HCT116 (cell line): ENCODE data around the gene RBM12. TPM values are rescaled to one million over a fixed set of nuclear protein-coding genes. Genes with fewer than 3 reads are reported as not detected.
A peak's percentile ranks its signal among the peaks of the same experiment; 100 is the strongest.

Experiments used
- ATAC-seq: fragments of 200-7000 bp; cut with Tn5 transposase; 2 replicates; pipeline ENCODE4 v1.9.1; 2020; ENCODE audit warnings: mild to moderate bottlenecking, moderate library complexity
- BruUV-seq: library from RNA; stranded (reverse); fragments of 400-500 nt; replicated peaks from 2 replicates; lab custom pipeline; 2021; lab: Mats Ljungman, UMichigan
- CTCF ChIA-PET: fragments of 300-600 bp; sonication (Branson Sonifier 250); formaldehyde crosslinking; loops from one replicate; lab custom pipeline; 2021; ENCODE audit warnings: antibody characterized with exemption; lab: Charles Lee
- POLR2A ChIA-PET: fragments of 300-600, 350-600 bp; sonication (Branson Sonifier 250); formaldehyde crosslinking; loops from one replicate; lab custom pipeline; 2021; ENCODE audit warnings: antibody characterized with exemption; lab: Charles Lee
- RAD21 ChIA-PET, 2 experiments: fragments of 300-600 bp; sonication (Branson Sonifier 250); formaldehyde crosslinking; loops; one replicate each; lab custom pipeline; 2023; ENCODE audit warnings: low total read pairs in 2 of 2; ENCODE audit not compliant: uncharacterized antibody in 2 of 2, unreplicated experiment in 2 of 2, low non-redundant PET in 1 of 2; lab: Charles Lee
- DNase-seq: peaks from one replicate; pipeline ENCODE4 v3.0.0-alpha.2; 2010; ENCODE audit warnings: low read depth, low spot score
- H2AFZ ChIP-seq: fragments of 200-600 bp; shearing (Covaris generic), sonication (generic); 2 replicates; pipeline ENCODE4 v1.6.1; 2017; ENCODE audit warnings: low read depth, mixed run types, mixed read lengths, antibody characterized with exemption, low read length; ENCODE audit not compliant: poor library complexity, severe bottlenecking
- H3K27ac ChIP-seq: 2 replicates; pipeline ENCODE4 v1.5.1; 2012; ENCODE audit warnings: low read depth, low read length
- H3K27me3 ChIP-seq: fragments of 200-600 bp; sonication (generic); 2 replicates; pipeline ENCODE4 v1.6.1; 2016; ENCODE audit warnings: mixed run types, low read length, mixed read lengths; ENCODE audit not compliant: insufficient read depth
- H3K36me3 ChIP-seq, 2 experiments: fragments of 200-500 bp in 1 of 2; fragments of 200-600 bp in 1 of 2; sonication (Bioruptor generic) in 1 of 2; sonication (generic) in 1 of 2; 2 replicates each; pipeline versions ENCODE4 v1.5.1 to v1.6.1; 2014 to 2016; ENCODE audit warnings: low read length in 2 of 2, inconsistent platforms in 1 of 2, mixed read lengths in 1 of 2, mixed run types in 1 of 2; ENCODE audit not compliant: insufficient read depth in 2 of 2, control insufficient read depth in 1 of 2
- H3K4me1 ChIP-seq, 2 experiments: fragments of 200-600 bp in 1 of 2; sonication (generic) in 1 of 2; 2 replicates each; pipeline versions ENCODE4 v1.5.1 to v1.6.1; 2012 to 2017; ENCODE audit warnings: low read length in 2 of 2, inconsistent platforms in 1 of 2, mild to moderate bottlenecking in 1 of 2, mixed read lengths in 1 of 2, mixed run types in 1 of 2, moderate library complexity in 1 of 2; ENCODE audit not compliant: insufficient read depth in 2 of 2, control insufficient read depth in 1 of 2
- H3K4me2 ChIP-seq: fragments of 200-600 bp; sonication (generic); 2 replicates; pipeline ENCODE4 v1.6.1; 2017; ENCODE audit warnings: mixed run types, low read length, mixed read lengths
- H3K4me3 ChIP-seq, 2 experiments: fragments of 200-600 bp in 1 of 2; sonication (generic) in 1 of 2; replicated peaks in 1 of 2; 2 replicates each; pipeline ENCODE4 v1.5.1; 2011 to 2016; ENCODE audit warnings: low read length in 2 of 2, control low read depth in 1 of 2, low read depth in 1 of 2, mild to moderate bottlenecking in 1 of 2, mixed read lengths in 1 of 2, mixed run types in 1 of 2
- H3K79me2 ChIP-seq: fragments of 200-600 bp; sonication (generic); 2 replicates; pipeline ENCODE4 v1.6.1; 2017; ENCODE audit warnings: mild to moderate bottlenecking, mixed run types, low read length, moderate library complexity, mixed read lengths; ENCODE audit not compliant: insufficient read depth
- H3K9ac ChIP-seq: fragments of 200-600 bp; sonication (generic); 2 replicates; pipeline ENCODE4 v1.6.1; 2016; ENCODE audit warnings: low read length, mixed read lengths
- H3K9me2 ChIP-seq: fragments of 200-600 bp; sonication (generic), shearing (Covaris generic); 2 replicates; pipeline ENCODE4 v1.6.1; 2017; ENCODE audit warnings: mixed run types, mild to moderate bottlenecking, moderate library complexity; ENCODE audit not compliant: insufficient read depth
- H3K9me3 ChIP-seq, 2 experiments: fragments of 200-500 bp in 1 of 2; fragments of 200-600 bp in 1 of 2; sonication (Bioruptor generic) in 1 of 2; sonication (generic) in 1 of 2; 2 replicates each; pipeline ENCODE4 v1.6.1; 2014 to 2017; ENCODE audit warnings: low read length in 2 of 2, mixed read lengths in 2 of 2, inconsistent platforms in 1 of 2, low read depth in 1 of 2, mild to moderate bottlenecking in 1 of 2, mixed run types in 1 of 2, moderate library complexity in 1 of 2; ENCODE audit not compliant: control insufficient read depth in 1 of 2, insufficient read depth in 1 of 2
- H4K20me1 ChIP-seq: fragments of 200-600 bp; sonication (generic), shearing (Covaris generic); 2 replicates; pipeline ENCODE4 v1.6.1; 2017; ENCODE audit warnings: mixed run types, mild to moderate bottlenecking, moderate library complexity; ENCODE audit not compliant: insufficient read depth
- CBX3 ChIP-seq: IDR thresholded peaks from 2 replicates; pipeline ENCODE4 v1.6.1; 2012; ENCODE audit warnings: low read depth
- EGR1 ChIP-seq: IDR thresholded peaks from 2 replicates; pipeline ENCODE4 v1.6.1; 2012; ENCODE audit warnings: low read depth
- EZH2phosphoT487 ChIP-seq: fragments of 200-600 bp; IDR thresholded peaks from 2 replicates; pipeline ENCODE4 v1.6.1; 2018; ENCODE audit warnings: antibody characterized with exemption, borderline replicate concordance
- FOSL1 ChIP-seq: IDR thresholded peaks from 2 replicates; pipeline ENCODE4 v1.6.1; 2012; ENCODE audit warnings: low read depth
- JUND ChIP-seq: IDR thresholded peaks from 2 replicates; pipeline ENCODE4 v1.6.1; 2012
- POLR2A ChIP-seq: IDR thresholded peaks from 2 replicates; pipeline ENCODE4 v1.7.0; 2011; ENCODE audit warnings: borderline replicate concordance; ENCODE audit not compliant: insufficient read depth, insufficient read length; ENCODE audit errors: extremely low read depth
- POLR2AphosphoS5 ChIP-seq: IDR thresholded peaks from 2 replicates; pipeline ENCODE4 v1.6.1; 2011; ENCODE audit warnings: mild to moderate bottlenecking, low read depth, low read length, moderate library complexity
- RAD21 ChIP-seq: IDR thresholded peaks from 2 replicates; pipeline ENCODE4 v1.6.1; 2012; ENCODE audit warnings: low read depth, mild to moderate bottlenecking
- SP1 ChIP-seq: IDR thresholded peaks from 2 replicates; pipeline ENCODE4 v1.6.1; 2012; ENCODE audit warnings: low read depth
- TCF7L2 ChIP-seq: IDR thresholded peaks from 2 replicates; pipeline ENCODE4 v1.7.0; 2011; ENCODE audit warnings: borderline replicate concordance, inconsistent platforms; ENCODE audit not compliant: insufficient read depth, insufficient read length; ENCODE audit errors: extremely low read depth
- ZFX ChIP-seq: fragments of 450-650 bp; IDR thresholded peaks from 2 replicates; pipeline ENCODE4 v1.6.1; 2017
- intact Hi-C: fragments of 100-400 bp; cut with micrococcal nuclease; formaldehyde crosslinking; loops from 2 replicates; pipeline ENCODE4 v1.10.0; 2022
- total RNA-seq: library from RNA; stranded (reverse); gene quantifications from one replicate; pipeline ENCODE4 v1.2.1, GENCODE V29; 2021; ENCODE audit not compliant: unreplicated experiment
- TF ChIP-seq, protein P1 (sequence below): IDR thresholded peaks from 2 replicates; pipeline ENCODE4 v1.6.1; 2012
- TF ChIP-seq, protein P2 (sequence below), 3 experiments: fragments of 200-600 bp in 1 of 3; sonication (generic) in 1 of 3; IDR thresholded peaks in 2 of 3; conservative IDR thresholded peaks in 1 of 3; 2 replicates each; pipeline ENCODE4 v1.5.1; 2012 to 2017; ENCODE audit warnings: low read depth in 2 of 3, low read length in 2 of 3, antibody characterized with exemption in 1 of 3, borderline replicate concordance in 1 of 3, control low read depth in 1 of 3, mild to moderate bottlenecking in 1 of 3, mixed read lengths in 1 of 3, mixed run types in 1 of 3, moderate library complexity in 1 of 3; ENCODE audit not compliant: insufficient read depth in 1 of 3

Gene RBM12
- total RNA-seq, 1 experiment from 2014 or later, result 110 TPM

DNA sequence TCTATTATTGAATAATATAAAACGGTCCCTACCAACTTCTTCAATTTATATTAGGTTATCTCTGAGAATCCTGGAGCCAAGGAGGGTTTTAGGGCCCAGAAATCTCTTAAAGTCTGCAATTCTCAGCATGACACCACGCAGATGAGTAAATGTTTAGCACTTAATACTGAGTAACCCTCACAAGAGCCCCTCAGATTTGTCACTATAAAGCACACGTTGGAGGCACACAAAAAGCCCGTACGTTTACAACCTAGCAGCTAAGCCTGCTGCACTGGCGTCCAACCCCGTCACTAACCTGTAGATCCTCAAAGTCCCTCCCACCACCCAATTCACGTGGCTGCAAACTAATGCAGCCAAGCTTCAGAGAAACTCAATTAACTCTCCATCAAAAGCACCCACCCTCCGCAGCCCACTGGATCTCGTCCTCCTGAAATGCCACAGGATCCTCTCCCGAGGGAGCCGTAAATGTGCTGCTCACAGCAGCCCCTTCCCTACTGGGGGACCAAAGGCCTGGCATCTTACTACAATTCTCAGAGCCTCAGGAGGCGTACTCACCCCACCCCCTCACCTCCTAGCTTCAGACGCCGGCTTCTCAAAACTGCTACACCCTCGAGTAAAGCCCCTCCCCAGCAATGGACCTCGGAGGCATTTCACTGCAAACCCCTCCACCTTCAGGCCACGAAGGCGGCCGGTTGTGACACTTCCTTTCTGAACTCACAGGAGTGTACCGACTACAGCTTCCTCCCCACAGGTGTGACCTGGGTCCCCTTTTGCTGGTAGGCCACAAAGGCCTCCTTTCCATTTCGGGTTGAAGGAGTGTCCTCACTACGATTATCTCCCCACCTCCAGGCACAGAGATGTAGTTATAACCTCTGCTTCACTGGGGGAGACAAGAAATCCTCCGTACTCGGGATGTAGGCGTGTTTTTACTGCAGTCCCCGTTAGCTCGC is 909 bp downstream of the RBM12 start:
- no peak overlapping the region for H2AFZ ChIP-seq
- H3K9ac ChIP-seq, result peak overlapping the region; percentile 97
- DNase-seq, result peak; percentile 6
- RAD21 ChIA-PET, result no interaction called here
- peak overlapping the region; percentile 80 for H3K4me2 ChIP-seq
- intact Hi-C loops, result loop anchor here (2.0 kb wide), 1 partner anchor 45 kb away; no protein-coding TSS in a partner anchor
- peaks cover 31 to 43% of the 10 kb centered on the region in 2 experiments for H3K4me1 ChIP-seq
- H3K27me3 ChIP-seq, result no peaks in the 10 kb centered on the region
- H3K4me3 ChIP-seq, result peak overlapping the region; percentile 79 to 87
- peak; percentile 46 for ATAC-seq
- no peaks in the 10 kb centered on the region for H3K9me3 ChIP-seq
- CTCF ChIA-PET, result no interaction called here
- peak overlapping the region; percentile 88 for H3K27ac ChIP-seq
- peaks cover 45% of the 10 kb centered on the region for H4K20me1 ChIP-seq
- TF ChIP-seq, protein P1, sequence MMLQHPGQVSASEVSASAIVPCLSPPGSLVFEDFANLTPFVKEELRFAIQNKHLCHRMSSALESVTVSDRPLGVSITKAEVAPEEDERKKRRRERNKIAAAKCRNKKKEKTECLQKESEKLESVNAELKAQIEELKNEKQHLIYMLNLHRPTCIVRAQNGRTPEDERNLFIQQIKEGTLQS, result no peak
- peak; percentile 44; the same call in 1 of the 2 replicates for TF ChIP-seq POLR2AphosphoS5
- no peaks in the 10 kb centered on the region for H3K9me2 ChIP-seq
- H3K79me2 ChIP-seq, result peaks cover 60% of the 10 kb centered on the region
- POLR2A ChIA-PET, result interaction anchor here (0.6 to 1.0 kb wide), 2 partner anchors 45 to 78 kb away, joined by 3 to 5 read pairs; partner anchors contain the start of gene RBM39
- H3K36me3 ChIP-seq, result no peaks in the 10 kb centered on the region; a peak in 1 of 4 replicates
- BruUV-seq, result no TSS peak

DNA sequence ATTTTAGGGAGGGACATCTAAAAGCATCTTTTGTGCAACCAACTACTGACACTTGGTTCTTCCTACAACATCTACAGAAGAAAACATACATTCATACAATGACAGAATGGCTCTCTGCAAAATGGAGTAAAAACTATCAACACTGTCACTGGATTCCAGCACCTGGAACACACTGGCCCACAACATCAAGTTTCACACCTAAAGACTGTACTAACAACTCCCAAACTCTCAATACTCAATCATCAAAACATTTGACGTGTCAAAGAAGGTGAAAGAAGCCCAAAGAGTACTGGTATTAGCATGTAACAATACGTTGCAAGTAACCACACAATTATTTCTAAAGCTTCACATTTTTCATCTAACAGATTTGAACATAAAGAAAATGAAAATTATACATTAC is 2.1 kb downstream of the RBM12 start:
- H4K20me1 ChIP-seq, result peaks cover 48% of the 10 kb centered on the region
- no peak for TF ChIP-seq POLR2A
- TF ChIP-seq SP1, result no peak
- TF ChIP-seq TCF7L2, result no peak
- no peak for TF ChIP-seq EGR1
- no peak for TF ChIP-seq RAD21
- no peak for TF ChIP-seq ZFX
- TF ChIP-seq, protein P1, result no peak
- no peak for TF ChIP-seq FOSL1
- no peak for TF ChIP-seq JUND
- TF ChIP-seq, protein P2, sequence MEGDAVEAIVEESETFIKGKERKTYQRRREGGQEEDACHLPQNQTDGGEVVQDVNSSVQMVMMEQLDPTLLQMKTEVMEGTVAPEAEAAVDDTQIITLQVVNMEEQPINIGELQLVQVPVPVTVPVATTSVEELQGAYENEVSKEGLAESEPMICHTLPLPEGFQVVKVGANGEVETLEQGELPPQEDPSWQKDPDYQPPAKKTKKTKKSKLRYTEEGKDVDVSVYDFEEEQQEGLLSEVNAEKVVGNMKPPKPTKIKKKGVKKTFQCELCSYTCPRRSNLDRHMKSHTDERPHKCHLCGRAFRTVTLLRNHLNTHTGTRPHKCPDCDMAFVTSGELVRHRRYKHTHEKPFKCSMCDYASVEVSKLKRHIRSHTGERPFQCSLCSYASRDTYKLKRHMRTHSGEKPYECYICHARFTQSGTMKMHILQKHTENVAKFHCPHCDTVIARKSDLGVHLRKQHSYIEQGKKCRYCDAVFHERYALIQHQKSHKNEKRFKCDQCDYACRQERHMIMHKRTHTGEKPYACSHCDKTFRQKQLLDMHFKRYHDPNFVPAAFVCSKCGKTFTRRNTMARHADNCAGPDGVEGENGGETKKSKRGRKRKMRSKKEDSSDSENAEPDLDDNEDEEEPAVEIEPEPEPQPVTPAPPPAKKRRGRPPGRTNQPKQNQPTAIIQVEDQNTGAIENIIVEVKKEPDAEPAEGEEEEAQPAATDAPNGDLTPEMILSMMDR (IDR thresholded peaks at IDR 0.05 in 2 of 3, conservative IDR thresholded peaks at IDR 0.05 in 1 of 3; ENCODE audit: borderline replicate concordance in 1 of 3, insufficient read depth in 1 of 3, low read depth in 2 of 3, low read length in 2 of 3), result no peak
- TF ChIP-seq EZH2phosphoT487, result no peak
- TF ChIP-seq CBX3, result no peak
- TF ChIP-seq, all 23 proteins: peak for 0
- POLR2A ChIA-PET, result no interaction called here
- Histone ChIP-seq H3K4me3 (peak overlapping the region in 1 of 2 experiments; percentile 79; a peak in 1 of 4 replicates), H3K79me2 (peaks cover 72% of the 10 kb centered on the region), H3K4me1 (peaks cover 31 to 43% of the 10 kb centered on the region in 2 experiments), H3K27ac (no peak overlapping the region), H3K9me2 (no peaks in the 10 kb centered on the region), H3K27me3 (no peaks in the 10 kb centered on the region), H3K36me3 (peaks cover 0 to under 1% of the 10 kb centered on the region in 2 experiments; a peak in 1 of 4 replicates), H3K9me3 (no peaks in the 10 kb centered on the region), H3K4me2 (peak overlapping the region; percentile 80), H2AFZ (no peak overlapping the region), H3K9ac (peak overlapping the region; percentile 97)
- no peak for ATAC-seq
- CTCF ChIA-PET, result no interaction called here
- RAD21 ChIA-PET, result no interaction called here
- DNase-seq, result no peak
- BruUV-seq, result no TSS peak
- intact Hi-C loops, result loop anchor here (2.0 kb wide), 1 partner anchor 44 kb away; no protein-coding TSS in a partner anchor
